Thoracic aorta (tissue), 2 donors: Measurements from ENCODE around the gene WDFY3. TPM values are rescaled to one million over a fixed set of nuclear protein-coding genes. Genes with fewer than 3 reads are reported as not detected.

Experiments
- ATAC-seq: fragments of 150-250 bp; one replicate; pipeline ENCODE4 v1.8.0; 2017; ENCODE audit warnings: low read depth; ENCODE audit not compliant: insufficient number of reproducible peaks, low FRiP score
- DNase-seq: peaks from one replicate; pipeline ENCODE4 v3.0.0-alpha.2; 2020; ENCODE audit warnings: low spot score
- H3K27ac ChIP-seq, 2 donors: fragments of 200-600 bp; sonication (generic); 1 replicate in 1 of 2; 2 replicates in 1 of 2; pipeline ENCODE4 v1.5.1; 2016; ENCODE audit warnings: mild to moderate bottlenecking in 2 of 2, moderate library complexity in 2 of 2
- H3K27me3 ChIP-seq: fragments of 200-600 bp; sonication (generic); replicated peaks from 2 replicates; pipeline ENCODE4 v1.6.0; 2016; ENCODE audit warnings: mild to moderate bottlenecking; ENCODE audit not compliant: insufficient read depth
- H3K36me3 ChIP-seq: fragments of 200-600 bp; sonication (generic); one replicate; pipeline ENCODE4 v1.5.1; 2016
- H3K4me1 ChIP-seq, 2 donors: fragments of 200-600 bp; sonication (generic); 1 replicate in 1 of 2; 2 replicates in 1 of 2; pipeline versions ENCODE4 v1.5.1 to v1.6.0; 2016; ENCODE audit warnings: low read depth in 2 of 2, mild to moderate bottlenecking in 1 of 2; ENCODE audit not compliant: control insufficient read depth in 1 of 2
- H3K4me3 ChIP-seq: fragments of 200-600 bp; sonication (generic); 2 replicates; pipeline ENCODE4 v1.5.1; 2016; ENCODE audit warnings: mild to moderate bottlenecking
- H3K9me3 ChIP-seq: fragments of 200-600 bp; sonication (generic); 2 replicates; pipeline ENCODE4 v1.5.1; 2016
- total RNA-seq, 2 donors: library from RNA; depleted of rRNA; stranded (reverse); fragments of >200 nt; gene quantifications; one replicate each; pipeline versions ENCODE4 v1.1.0 to v1.2.3, GENCODE V29; 2016
- TF ChIP-seq, protein P1 (sequence below): fragments of 200-600 bp; sonication (generic); IDR thresholded peaks from one replicate; pipeline ENCODE4 v1.5.1; 2019; ENCODE audit warnings: antibody characterized with exemption

The WDFY3 gene
- total RNA-seq, 2 donors from 2014 or later = 116 to 140 TPM

DNA sequence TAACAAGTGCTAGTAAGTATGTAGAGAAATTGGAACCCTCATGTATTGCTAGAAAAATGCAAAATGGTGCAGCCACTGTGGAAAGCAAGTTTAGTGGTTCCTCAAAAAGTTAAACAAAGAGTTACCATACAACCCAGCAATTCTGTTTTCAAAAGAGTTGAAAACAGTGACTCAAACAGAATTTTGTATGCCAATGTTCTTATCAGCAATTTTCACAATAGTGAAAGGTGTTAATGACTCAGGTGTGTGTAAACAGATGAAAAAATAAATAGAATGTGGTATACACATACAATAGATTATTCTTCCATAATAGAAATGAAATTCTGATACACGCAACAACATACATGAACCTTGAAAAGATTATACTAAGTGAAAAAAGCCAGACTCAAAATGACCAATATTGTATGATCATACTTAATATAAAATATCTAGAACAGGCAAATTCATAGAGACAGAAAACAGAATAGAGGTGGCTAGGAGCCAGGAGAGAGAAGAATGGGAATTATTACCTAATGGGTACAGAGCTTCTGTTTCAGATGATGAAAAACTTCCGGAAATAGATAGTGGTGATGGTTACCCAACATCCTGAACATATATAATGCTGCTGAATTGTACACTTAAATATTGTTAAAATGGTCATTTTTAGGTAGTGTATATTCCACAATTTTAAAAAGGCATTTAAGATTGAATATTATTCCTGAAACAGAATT lies 51.6 kb downstream of the WDFY3 start:
- H3K4me1 ChIP-seq = peaks cover 45 to 63% of the 10 kb centered on the region in 2 donors
- peak overlapping the region; percentile 18 to 33 for H3K27ac ChIP-seq
- no peaks in the 10 kb centered on the region for H3K9me3 ChIP-seq
- no peak for ATAC-seq
- no peaks in the 10 kb centered on the region for H3K27me3 ChIP-seq
- TF ChIP-seq, protein P1, sequence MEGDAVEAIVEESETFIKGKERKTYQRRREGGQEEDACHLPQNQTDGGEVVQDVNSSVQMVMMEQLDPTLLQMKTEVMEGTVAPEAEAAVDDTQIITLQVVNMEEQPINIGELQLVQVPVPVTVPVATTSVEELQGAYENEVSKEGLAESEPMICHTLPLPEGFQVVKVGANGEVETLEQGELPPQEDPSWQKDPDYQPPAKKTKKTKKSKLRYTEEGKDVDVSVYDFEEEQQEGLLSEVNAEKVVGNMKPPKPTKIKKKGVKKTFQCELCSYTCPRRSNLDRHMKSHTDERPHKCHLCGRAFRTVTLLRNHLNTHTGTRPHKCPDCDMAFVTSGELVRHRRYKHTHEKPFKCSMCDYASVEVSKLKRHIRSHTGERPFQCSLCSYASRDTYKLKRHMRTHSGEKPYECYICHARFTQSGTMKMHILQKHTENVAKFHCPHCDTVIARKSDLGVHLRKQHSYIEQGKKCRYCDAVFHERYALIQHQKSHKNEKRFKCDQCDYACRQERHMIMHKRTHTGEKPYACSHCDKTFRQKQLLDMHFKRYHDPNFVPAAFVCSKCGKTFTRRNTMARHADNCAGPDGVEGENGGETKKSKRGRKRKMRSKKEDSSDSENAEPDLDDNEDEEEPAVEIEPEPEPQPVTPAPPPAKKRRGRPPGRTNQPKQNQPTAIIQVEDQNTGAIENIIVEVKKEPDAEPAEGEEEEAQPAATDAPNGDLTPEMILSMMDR = no peak
- DNase-seq = no peak
- no peaks in the 10 kb centered on the region for H3K36me3 ChIP-seq
- peak overlapping the region; percentile 21 for H3K4me3 ChIP-seq

DNA sequence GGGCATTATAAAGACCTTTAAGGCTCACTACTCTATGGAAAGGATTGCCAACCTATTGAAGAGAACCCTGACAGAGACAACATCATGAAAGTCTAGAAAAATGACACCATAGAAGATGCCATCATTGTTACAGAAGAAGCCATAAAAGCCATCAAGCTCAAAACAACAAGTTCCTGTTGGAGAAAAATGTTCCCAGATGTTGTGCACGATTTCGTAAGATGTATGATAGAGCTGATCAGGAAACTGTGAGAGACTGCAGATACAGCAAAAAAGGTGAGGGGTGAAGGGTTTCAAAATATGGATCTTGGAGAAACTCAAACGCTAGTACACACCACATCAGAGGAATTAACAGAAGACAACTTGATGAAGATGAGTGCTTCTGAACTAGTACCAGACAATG lies 53.3 kb downstream of the WDFY3 start:
- peak overlapping the region; percentile 6 to 33 for H3K27ac ChIP-seq
- ATAC-seq (no peak), DNase-seq (no peak)
- H3K4me3 ChIP-seq = no peak overlapping the region
- H3K36me3 ChIP-seq = no peaks in the 10 kb centered on the region
- peaks cover 56 to 69% of the 10 kb centered on the region in 2 donors for H3K4me1 ChIP-seq
- TF ChIP-seq, protein P1 = no peak
- no peaks in the 10 kb centered on the region for H3K27me3 ChIP-seq
- H3K9me3 ChIP-seq = no peaks in the 10 kb centered on the region

DNA sequence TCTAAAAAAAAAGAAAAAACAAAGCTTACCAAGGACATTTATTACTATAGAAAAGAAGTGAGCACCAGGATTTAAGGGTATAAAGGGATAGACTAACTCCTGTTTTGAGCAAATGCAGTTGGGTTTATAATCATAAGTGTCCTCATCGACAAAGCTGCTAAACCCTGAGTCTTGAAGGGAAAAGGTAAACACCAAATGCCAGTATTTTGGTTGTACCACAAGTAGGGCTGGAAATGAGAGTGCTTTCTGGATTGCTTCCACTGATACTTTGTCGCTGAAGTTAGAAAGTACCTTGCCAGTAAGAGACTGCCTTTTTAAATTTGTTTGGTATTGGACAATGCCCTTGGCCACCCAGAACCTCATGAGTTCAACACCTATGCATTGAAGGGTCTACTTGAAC lies 53.7 kb downstream of the WDFY3 start:
- Histone ChIP-seq H3K4me3 (no peak overlapping the region), H3K27ac (peak overlapping the region; percentile 6 to 33)
- no peak for DNase-seq

DNA sequence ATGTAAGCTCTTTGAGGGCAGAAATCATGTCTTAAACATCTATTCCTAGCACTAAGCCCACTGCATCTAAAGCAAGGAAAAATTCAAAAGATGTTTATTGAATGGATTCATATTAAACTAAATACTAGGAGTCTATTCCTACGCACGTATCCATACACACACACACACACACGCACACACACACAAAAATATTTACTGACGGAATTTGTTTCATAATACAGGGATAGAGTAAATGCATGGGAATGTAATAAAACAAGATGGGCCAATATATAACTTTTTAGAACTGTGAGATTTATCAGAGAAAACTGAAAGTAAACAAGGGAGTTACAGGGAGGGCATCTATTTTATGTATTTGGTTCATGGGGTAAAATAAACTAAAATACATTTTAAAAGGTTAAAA lies 57.6 kb downstream of the WDFY3 start:
- TF ChIP-seq, protein P1 = no peak
- Histone ChIP-seq H3K36me3 (no peaks in the 10 kb centered on the region), H3K4me3 (no peak overlapping the region), H3K27me3 (no peaks in the 10 kb centered on the region), H3K9me3 (no peaks in the 10 kb centered on the region), H3K27ac (no peak overlapping the region), H3K4me1 (peaks cover 26 to 40% of the 10 kb centered on the region in 2 donors)
- DNase-seq (no peak), ATAC-seq (no peak)

More for the DNA sequence above, 53.7 kb downstream of the WDFY3 start:
- TF ChIP-seq, protein P1 = no peak
- H3K4me1 ChIP-seq = peaks cover 52 to 69% of the 10 kb centered on the region in 2 donors
- no peak for ATAC-seq
- no peaks in the 10 kb centered on the region for H3K9me3 ChIP-seq
- no peaks in the 10 kb centered on the region for H3K27me3 ChIP-seq
- no peaks in the 10 kb centered on the region for H3K36me3 ChIP-seq

DNA sequence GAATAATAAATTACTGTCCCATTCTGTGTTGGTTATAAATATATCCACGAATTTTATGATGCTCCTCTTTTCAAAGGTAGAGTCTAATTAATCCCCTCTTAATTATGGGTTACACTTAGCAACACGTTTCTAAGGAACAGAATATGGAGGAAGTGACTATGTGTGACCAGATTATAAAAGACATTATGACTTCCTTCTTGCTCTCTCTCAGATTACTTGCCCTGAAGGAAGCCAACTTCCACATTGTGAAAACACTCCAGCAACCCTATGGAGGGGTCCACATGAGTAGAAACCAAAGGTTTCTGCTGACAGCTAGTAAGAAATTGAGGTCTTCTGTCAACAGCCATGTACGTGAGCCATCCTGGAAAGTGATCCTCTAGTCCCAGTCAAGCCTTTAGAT lies 59.3 kb downstream of the WDFY3 start:
- H3K9me3 ChIP-seq = no peaks in the 10 kb centered on the region
- no peak overlapping the region for H3K4me3 ChIP-seq
- H3K4me1 ChIP-seq = peaks cover 15 to 30% of the 10 kb centered on the region in 2 donors
- TF ChIP-seq, protein P1 = no peak
- no peak overlapping the region for H3K27ac ChIP-seq
- H3K36me3 ChIP-seq = no peaks in the 10 kb centered on the region
- no peaks in the 10 kb centered on the region for H3K27me3 ChIP-seq
- ATAC-seq = no peak
- no peak for DNase-seq
